ENCODE data around the gene FAM32A.

GRCh38 chr19:16232127-16232526, 46.9 kb downstream of the FAM32A start:
- no peak for TF ChIP-seq CTCF (IDR thresholded peaks at IDR 0.05)
- no peak for TF ChIP-seq POLR2AphosphoS5 (IDR thresholded peaks at IDR 0.05; ENCODE audit: low read depth, low read length)
- TF ChIP-seq SIN3A (IDR thresholded peaks at IDR 0.05; ENCODE audit: borderline replicate concordance, insufficient read depth, low read depth, low read length), result no peak
- TF ChIP-seq, protein P1, sequence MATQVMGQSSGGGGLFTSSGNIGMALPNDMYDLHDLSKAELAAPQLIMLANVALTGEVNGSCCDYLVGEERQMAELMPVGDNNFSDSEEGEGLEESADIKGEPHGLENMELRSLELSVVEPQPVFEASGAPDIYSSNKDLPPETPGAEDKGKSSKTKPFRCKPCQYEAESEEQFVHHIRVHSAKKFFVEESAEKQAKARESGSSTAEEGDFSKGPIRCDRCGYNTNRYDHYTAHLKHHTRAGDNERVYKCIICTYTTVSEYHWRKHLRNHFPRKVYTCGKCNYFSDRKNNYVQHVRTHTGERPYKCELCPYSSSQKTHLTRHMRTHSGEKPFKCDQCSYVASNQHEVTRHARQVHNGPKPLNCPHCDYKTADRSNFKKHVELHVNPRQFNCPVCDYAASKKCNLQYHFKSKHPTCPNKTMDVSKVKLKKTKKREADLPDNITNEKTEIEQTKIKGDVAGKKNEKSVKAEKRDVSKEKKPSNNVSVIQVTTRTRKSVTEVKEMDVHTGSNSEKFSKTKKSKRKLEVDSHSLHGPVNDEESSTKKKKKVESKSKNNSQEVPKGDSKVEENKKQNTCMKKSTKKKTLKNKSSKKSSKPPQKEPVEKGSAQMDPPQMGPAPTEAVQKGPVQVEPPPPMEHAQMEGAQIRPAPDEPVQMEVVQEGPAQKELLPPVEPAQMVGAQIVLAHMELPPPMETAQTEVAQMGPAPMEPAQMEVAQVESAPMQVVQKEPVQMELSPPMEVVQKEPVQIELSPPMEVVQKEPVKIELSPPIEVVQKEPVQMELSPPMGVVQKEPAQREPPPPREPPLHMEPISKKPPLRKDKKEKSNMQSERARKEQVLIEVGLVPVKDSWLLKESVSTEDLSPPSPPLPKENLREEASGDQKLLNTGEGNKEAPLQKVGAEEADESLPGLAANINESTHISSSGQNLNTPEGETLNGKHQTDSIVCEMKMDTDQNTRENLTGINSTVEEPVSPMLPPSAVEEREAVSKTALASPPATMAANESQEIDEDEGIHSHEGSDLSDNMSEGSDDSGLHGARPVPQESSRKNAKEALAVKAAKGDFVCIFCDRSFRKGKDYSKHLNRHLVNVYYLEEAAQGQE (IDR thresholded peaks at IDR 0.05; ENCODE audit: insufficient read depth in 1 of 2, low read depth in 2 of 2, low read length in 1 of 2), result no peak
